Measurements from ENCODE around the gene DMD. TPM values are rescaled to one million over a fixed set of nuclear protein-coding genes. Genes with fewer than 3 reads are reported as not detected.

The DMD gene
- total and polyA plus RNA-seq, 2 of the 8 experiments (the other 6 are each of a cell fraction or from before 2014, with no cell fraction given), result 4.8 to 7.4 TPM

DNA sequence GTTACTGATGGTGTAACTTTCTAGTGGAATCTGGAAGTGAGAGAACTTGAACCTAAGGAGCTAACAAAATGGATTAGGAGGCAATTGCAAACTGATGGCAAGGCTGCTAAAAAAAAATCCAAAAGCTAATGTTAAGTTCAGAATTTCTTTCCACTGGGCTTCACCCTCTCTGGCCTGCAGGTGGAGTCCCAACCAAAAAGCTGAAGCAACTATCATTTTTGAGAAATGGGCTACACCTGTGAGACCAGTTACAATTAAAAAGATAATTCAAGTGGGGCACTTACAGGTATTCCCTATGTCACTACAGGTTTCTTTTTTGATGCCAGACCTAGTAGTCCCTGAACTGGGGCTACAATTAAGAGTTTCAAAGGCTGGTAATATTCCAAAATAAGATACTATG, 1997.4 kb downstream of the DMD start:
- Histone ChIP-seq H2AK5ac (ENCODE audit: low read depth, low read length) (no peak overlapping the region), H2BK20ac (ENCODE audit: low read length) (no peak overlapping the region), H3K36me3 (ENCODE audit: control insufficient read depth in 2 of 4, insufficient read depth in 4 of 4, low read length in 3 of 4) (no peaks in the 10 kb centered on the region; a peak in 1 of 8 replicates), H3K23me2 (ENCODE audit: low read depth, low read length) (no peaks in the 10 kb centered on the region), H2AFZ (ENCODE audit: low read length) (no peak overlapping the region), H3K79me2 (ENCODE audit: control insufficient read depth in 1 of 2, insufficient read depth in 2 of 2, low read length in 2 of 2) (no peaks in the 10 kb centered on the region), H2BK120ac (replicated peaks; ENCODE audit: low read depth, low read length) (no peak overlapping the region), H3K27me3 (replicated peaks in 1 of 4; ENCODE audit: control insufficient read depth in 3 of 4, extremely low read depth in 1 of 4, insufficient read depth in 3 of 4, low read length in 3 of 4) (no peaks in the 10 kb centered on the region), H2BK12ac (ENCODE audit: low read depth, low read length) (no peak overlapping the region), H3K79me1 (ENCODE audit: low read depth, low read length) (no peaks in the 10 kb centered on the region), H3K56ac (replicated peaks; ENCODE audit: insufficient read length, low read depth, low read length) (no peak overlapping the region), H2BK15ac (ENCODE audit: low read length) (no peak overlapping the region), H3K14ac (ENCODE audit: insufficient read length) (no peak overlapping the region), H3K9me3 (ENCODE audit: insufficient read depth in 2 of 2, low read depth in 1 of 2, low read length in 1 of 2) (no peaks in the 10 kb centered on the region), H3K23ac (ENCODE audit: insufficient read length) (no peak overlapping the region), H4K20me1 (replicated peaks in 1 of 2; ENCODE audit: control insufficient read depth in 1 of 2, insufficient read depth in 2 of 2, low read length in 2 of 2) (no peaks in the 10 kb centered on the region), H3K4me2 (ENCODE audit: insufficient read depth in 1 of 2, low read depth in 2 of 2, low read length in 2 of 2) (no peak overlapping the region), H3K4me3 (ENCODE audit: extremely low read depth in 1 of 4, insufficient read depth in 2 of 4, low read depth in 3 of 4, low read length in 4 of 4) (no peak overlapping the region), H4K91ac (replicated peaks; ENCODE audit: insufficient read length, low read length) (no peak overlapping the region), H4K5ac (ENCODE audit: insufficient read length, low read depth, low read length) (no peak overlapping the region), H3K4ac (replicated peaks; ENCODE audit: insufficient read length, low read depth, low read length) (no peak overlapping the region), H4K8ac (ENCODE audit: extremely low read depth, insufficient read depth, low read length) (no peak overlapping the region), H3K4me1 (replicated peaks in 1 of 4; ENCODE audit: control insufficient read depth in 3 of 4, insufficient read depth in 4 of 4, low read length in 3 of 4) (peaks cover 0 to 5% (median 2%) of the 10 kb centered on the region in 4 experiments; a peak in 3 of 7 replicates), H3K27ac (ENCODE audit: low read depth, low read length) (no peak overlapping the region), H3K9ac (replicated peaks in 1 of 4; ENCODE audit: extremely low read depth in 1 of 4, low read depth in 3 of 4, low read length in 3 of 4) (no peak overlapping the region), H2BK5ac (ENCODE audit: low read depth, low read length) (no peak overlapping the region), H3K18ac (ENCODE audit: extremely low read depth, low read length) (no peak overlapping the region)
- peak; percentile 78 for FAIRE-seq
- ChIA-PET CTCF (ENCODE audit: partially characterized antibody) (interaction anchor here (0.7 to 2.0 kb wide), 28 partner anchors 8 to 440 kb away, joined by 3 to 12 read pairs (median 4); no protein-coding TSS in a partner anchor), POLR2A (ENCODE audit: partially characterized antibody) (interaction anchor here (0.6 kb wide), 1 partner anchor 509 kb away, joined by 4 read pairs; no protein-coding TSS in a partner anchor)
- DNase-seq (ENCODE audit: low read depth in 1 of 2, low spot score in 2 of 2), result no peak
- TF ChIP-seq CTCF (IDR thresholded peaks at IDR 0.05; ENCODE audit: control extremely low read depth in 1 of 3, insufficient read depth in 1 of 3, low read depth in 1 of 3, low read length in 3 of 3) (peak in 2 of 3 experiments; percentile 37 to 42; a peak in 2 of 4 replicates), RAD21 (IDR thresholded peaks at IDR 0.05 in 1 of 2, conservative IDR thresholded peaks at IDR 0.05 in 1 of 2; ENCODE audit: low read depth in 2 of 2, low read length in 2 of 2) (peak; percentile 57 to 65), RFX5 (IDR thresholded peaks at IDR 0.05; ENCODE audit: borderline replicate concordance, low read depth, low read length) (no peak), NANOG (IDR thresholded peaks at IDR 0.05; ENCODE audit: insufficient read depth, low read depth, low read length, poor library complexity, severe bottlenecking) (no peak), SP1 (IDR thresholded peaks at IDR 0.05; ENCODE audit: low read depth, low read length) (no peak)

All from H1 (cell line).